ENCODE data around the gene DSCAML1. TPM values are rescaled to one million over a fixed set of nuclear protein-coding genes. Genes with fewer than 3 reads are reported as not detected.

Gene DSCAML1
- total RNA-seq, 1 donor from 2014 or later: 0.45 TPM

DNA sequence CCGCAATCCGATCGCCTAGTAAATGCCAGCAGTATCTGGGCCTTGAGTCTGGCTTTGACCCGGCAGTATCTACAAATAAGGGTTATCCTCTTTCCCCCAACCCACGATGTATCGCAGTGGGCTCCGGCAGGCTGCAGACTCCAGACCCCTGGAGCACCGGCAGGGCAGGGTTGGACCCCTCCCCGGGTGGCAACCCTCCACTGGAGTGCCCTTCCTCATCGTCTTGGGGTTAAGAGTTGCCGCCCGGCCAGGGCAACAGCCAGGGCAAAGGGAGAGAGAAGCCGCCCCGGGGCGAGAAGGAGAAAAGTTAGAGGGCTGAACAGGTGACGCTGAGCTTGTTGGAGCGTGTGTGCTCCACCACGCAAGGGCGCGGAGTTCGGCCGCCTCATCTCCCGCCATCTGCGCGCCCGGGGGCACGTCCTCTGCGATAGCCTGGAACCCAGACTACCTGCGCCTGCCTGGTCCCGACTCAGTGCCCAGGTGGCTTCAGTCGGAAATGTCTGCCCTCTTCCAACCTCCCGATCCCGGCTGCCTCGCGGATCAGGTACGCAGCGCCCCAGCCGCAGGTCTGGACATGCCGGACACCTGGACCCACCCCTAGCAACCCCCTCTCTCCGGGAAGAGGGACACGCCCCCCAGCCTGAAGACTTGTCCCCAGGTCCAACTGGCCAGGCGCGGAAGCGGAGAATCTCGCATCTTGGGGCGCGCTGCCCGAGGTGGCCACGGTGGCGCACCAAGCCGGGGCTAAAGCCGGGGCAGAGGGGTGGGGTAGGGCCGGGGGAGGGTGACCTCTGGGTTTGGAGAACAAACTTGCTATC, 1.2 kb downstream of the DSCAML1 start:
- DNase-seq (ENCODE audit: low spot score): no peak

DNA sequence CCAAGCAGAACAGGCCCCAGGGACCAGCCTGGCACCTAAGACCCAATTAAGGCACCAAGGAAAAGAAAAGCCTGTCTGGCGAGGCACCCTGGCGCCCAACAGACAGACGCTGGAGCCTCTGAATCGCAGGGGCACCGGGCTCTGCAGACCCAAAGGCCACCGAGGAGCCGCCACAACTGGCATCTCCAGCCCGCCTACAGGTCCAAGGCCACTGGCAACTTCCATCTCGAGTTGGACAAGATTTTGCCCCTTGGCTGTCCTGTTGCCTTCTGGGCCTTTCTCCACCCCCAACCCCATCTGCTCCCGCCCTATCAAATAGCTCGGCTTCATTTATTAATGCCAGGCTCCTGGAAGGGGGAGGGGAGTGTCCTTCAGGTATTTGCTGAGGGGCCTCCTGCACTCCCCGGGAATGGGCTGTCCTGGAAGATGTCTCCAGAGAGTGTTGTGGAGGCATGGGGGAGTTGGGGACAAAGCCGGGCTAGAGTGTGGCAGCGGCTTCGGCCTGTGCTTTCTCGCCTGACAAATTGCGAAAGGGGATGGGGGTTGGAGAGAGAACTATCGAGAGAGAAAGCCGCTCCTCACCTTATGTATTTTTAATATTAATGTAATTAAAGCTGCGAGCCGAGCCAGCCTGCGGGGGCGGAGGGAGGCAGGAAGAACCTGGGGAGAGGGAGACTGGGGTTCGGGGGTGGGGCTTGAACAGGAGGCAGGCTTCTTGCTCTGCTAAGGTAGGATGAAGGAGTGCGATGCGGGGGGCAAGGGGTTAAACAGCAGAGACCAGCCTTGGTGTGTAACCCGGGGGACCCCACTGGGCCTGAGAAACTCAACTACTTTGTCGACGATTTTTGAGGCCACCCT, 2.0 kb downstream of the DSCAML1 start:
- no peak for DNase-seq (ENCODE audit: low spot score)

DNA sequence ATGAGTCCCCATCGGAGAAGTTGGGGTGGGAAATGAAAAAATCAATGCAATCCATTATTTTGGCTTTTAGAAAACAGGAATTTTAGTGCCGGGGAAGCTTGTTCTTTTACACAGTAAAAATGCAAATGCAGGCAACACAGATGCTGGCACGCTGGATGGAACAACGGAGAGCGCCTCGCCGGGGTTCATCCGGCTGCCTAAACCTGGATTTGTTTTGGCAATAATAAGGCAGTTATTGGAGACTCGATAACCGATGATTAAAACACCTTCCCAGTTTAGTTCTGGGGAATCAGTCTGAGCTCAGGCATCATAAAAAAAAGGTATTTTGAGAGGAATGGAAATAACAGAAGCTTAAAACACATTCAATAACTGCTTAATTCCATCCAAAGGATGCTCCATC, 2.9 kb downstream of the DSCAML1 start:
- no peak for DNase-seq (ENCODE audit: low spot score)

DNA sequence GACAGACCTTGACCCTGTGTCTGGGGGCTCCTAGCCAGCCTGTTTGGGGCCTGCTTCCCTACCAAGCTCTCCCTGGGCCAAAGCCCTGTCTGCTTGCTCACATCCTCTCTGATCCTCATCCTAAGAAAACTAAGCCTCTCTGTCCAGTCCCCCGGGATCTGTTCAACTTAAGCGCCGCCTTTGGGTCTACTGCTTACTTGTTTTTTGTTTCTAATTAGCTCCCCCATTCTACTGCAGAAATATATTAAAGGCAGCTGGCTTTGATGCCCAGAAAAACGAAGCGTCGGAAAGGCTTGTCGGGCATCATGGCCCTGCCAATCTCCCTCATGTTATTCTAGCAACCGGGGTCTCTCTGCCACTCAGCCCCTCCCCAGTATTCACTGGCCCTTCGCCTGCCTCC, 3.4 kb downstream of the DSCAML1 start:
- DNase-seq (ENCODE audit: low spot score): no peak

DNA sequence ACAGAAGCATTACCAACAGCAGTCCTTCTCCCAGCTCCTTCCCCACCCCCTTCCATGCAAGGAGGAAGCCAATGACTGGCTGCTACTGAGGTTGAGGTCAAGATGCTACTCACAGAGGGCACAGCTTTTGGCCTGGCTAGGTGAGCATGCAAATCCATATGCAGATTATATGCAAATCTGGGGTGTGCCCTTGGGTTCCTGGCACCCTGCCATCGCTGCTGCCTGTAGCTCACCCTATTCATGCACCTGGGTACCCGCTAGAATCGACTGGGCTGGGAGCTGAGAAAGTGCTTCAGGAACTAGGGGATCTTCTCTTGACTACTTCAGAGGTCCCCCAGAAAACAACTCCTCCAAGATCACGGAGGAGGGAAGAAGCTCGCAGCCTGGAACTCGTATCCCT, 4.0 kb downstream of the DSCAML1 start:
- DNase-seq (ENCODE audit: low spot score): no peak

DNA sequence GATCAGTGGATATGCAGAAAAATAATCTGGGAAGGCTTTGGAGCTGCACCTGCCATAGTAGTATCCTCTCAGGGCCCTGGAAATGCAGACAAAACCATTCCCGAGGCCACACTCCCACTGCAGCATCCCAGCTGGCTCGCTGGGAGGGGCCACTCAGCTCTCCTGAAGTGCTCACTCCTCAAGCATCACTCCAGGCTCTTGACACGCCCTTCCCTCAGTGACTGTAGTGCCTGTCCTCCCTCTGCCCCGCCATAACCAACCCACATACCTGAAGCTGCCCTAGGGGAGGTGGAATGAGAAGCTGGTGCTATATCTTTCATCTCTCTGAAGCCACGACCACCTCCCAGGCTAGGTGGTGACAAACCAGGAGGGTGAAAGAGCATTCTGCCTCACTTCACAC, 4.8 kb downstream of the DSCAML1 start:
- DNase-seq (ENCODE audit: low spot score): no peak

DNA sequence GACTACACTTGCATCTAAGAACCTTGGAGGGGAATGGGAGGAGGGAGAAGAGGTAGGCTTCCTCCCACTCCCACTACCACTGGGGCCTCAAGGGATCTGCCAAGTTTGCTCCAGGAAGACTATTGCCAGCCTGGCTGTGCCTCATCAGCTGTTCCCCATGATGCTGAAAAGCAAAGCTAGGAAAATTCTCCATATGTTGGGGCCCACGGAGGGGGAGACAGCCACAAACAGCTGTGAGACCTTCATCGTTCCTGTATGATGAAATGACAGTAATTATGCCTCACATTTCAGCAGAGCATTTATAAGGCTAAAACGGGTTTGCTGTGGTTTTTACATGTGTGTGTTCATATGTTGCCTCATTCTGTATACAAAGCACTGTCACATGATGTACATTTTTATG, 6.7 kb downstream of the DSCAML1 start:
- no peak for DNase-seq (ENCODE audit: low spot score)

DNA sequence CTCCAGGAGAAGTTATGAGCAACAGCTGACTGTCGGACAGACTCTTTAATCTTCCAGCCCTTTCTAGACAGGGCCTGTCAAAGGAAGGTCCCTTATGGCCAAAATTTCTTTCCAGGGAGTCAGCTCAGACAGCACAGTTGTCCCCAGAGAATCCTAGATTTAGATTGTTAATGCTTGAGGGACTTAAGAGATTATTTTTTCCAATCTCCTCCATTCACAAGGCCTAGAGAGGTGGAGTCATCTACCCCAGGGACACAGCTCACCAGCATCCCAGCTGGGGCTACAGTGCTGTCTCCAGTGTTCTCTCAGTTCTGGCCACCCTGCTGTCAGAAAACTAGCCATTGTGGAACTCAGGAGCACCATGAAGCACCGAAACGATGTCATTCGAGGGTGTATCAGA, 7.8 kb downstream of the DSCAML1 start:
- no peak for DNase-seq (ENCODE audit: low spot score)

DNA sequence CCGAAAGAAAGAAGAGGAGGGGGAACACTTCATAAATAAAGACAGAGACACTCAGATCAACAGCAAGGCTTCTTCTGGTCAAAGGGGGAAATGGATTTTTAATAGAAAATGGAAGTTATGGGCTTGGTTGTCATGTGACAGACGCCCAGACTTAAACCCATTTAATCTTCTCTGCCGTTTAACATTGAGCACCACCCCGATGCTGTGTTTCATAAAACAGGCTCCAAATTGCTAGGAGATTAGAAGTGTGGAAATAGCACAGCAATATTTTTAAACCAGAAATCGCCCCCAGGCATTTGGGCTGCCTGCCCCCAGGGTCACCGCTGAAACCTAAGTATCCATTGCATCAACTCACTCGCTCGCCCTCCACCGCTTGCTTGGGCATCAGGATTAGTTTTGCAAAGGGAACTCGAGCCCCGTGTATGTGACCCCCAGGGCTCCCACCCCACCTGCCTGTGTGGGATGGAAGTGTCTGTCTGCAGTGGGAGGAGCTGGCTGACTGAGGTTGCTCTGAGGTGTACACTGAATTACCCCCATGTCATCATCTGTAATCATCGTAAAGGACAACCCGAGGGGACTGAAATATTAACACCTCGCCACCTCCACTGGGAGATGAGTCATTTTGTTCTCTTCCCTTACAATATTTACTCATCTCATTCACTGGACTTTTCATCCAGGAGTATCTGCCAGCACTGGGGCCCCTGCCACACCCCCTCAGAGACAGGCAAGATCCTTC, 10.7 kb downstream of the DSCAML1 start:
- DNase-seq (ENCODE audit: low spot score): no peak

DNA sequence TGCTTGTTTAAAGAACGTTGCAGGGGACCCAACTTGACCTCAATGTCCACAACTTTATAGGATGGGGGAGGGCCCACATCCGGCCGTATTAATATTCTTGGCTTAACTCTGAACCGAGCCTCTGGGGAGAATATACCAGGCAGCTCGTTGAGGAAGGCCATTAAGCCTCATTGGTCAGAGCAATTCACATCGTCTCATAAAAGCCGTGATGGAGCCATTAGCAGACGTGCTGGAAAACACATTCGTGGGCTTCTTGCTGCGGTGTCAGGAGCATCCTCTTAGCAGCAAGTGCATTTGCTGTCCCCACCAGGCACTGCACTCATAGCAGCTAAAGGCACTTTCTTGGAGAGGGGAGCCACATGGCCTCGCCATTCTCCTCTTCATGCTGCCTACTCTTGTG, 14.9 kb downstream of the DSCAML1 start:
- DNase-seq (ENCODE audit: low spot score): no peak

DNA sequence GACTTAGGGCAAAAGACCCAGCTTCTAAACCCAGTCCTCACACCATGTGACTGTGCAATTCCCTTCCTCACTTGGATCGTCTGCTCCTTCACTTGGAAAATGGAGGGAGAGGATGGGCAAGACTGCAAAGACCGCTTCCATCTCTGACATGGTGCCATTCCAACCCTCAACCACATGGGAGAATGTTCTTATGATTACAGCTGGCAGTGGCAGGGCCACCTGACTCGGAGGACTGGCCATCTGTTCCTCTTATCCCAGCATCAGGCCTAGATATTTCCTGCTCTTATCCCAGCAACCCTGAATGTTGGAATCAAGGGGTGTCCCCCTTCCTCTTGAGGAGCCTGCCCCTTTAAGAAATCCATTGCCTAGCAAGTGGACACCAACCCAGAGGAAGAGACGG, 15.4 kb downstream of the DSCAML1 start:
- no peak for DNase-seq (ENCODE audit: low spot score)

DNA sequence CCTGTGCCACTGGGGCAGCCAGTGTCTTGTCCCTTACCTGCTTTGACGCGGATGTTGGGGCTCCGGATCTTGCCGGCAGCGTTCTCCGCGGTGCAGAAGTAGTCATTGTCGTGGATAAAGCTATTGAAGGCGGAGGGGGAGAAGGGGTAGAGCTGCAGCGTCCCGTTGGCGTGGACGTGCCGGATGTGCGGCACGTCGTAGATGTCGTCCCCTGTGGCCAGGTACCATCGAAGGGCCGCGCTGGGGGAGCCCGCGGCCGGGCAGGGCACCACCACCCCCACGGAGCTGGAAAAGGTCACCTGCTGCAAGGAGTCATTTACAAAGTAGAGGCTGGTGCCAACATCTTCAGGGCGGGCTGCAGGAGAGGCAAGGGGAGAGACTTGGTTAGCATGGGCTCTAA, 16.6 kb downstream of the DSCAML1 start:
- DNase-seq (ENCODE audit: low spot score): no peak

DNA sequence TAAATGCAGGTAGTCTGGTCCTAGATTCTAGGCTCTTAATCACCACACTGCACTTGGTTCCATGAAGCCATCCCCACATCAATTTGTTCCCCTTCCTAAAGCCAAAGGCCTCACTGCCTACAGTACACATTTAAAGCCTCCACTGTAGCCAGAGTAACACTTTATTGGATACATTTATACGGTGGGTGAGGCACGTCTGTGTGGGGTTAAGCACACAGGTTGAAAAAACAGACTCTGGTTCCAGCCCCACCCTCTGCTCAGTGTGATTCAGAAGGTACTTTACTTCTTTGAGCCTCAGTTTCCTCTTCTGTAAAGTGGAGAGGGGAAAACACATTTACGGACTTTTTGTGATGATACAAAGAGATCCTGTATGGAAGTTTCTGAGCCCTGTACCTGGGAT, 22.5 kb downstream of the DSCAML1 start:
- DNase-seq (ENCODE audit: low spot score): no peak

DNA sequence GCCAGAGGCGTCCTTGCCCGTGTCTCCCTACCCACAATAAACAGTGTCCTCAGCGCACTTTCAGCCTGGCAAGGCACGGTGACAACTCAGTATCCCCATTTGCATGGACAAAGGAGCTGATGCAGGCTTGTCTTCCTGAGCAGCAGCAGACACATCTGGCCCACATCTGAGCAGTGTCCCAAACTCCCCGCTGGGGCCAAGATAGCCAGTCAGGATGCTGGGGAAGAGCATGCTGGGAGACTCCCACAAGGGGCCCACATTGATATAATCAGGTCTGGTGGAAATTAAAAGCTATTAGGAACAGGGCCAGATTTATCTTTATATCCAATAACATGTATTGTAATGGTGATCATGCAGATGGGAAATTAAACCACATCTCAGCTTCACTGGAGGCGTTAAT, 24.7 kb downstream of the DSCAML1 start:
- no peak for DNase-seq (ENCODE audit: low spot score)

DNA sequence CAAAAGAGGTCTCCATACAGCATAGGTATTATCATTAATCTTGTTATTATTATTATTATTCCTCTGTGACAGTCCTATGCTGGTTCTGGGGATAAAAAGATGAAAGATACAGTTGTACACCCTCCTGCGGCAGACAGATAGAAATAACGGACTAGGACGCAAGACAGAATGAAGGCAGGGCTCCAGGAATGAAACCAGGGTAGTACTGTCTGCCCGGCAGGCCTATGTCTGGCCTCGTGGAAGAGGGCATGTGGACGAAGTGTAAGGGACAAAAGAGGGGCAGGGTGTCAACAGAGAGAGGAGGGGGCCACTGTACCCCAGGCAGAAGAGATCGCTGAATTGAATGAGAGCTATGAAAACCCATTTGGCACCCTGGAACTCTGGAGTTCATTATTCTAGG, 25.2 kb downstream of the DSCAML1 start:
- no peak for DNase-seq (ENCODE audit: low spot score)

DNA sequence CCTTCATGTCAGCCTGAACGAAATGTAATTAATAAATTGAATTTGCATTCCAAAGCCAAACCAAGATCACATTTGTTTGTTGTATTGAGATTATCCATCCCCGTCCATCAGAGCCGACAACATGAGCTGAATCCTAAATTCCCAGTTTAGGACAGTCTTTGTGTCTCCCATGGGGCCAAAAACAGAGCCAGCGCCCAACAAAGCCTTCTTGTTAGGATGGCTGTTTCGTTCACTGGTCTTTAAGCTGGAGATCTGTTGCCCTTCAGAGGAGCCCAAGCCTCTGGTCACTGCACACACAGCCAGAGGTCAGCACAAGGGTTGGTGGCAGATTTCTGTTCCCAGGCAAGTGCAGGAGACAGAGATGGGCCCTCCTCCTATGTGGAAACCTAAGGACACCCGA, 25.8 kb downstream of the DSCAML1 start:
- DNase-seq (ENCODE audit: low spot score): no peak

DNA sequence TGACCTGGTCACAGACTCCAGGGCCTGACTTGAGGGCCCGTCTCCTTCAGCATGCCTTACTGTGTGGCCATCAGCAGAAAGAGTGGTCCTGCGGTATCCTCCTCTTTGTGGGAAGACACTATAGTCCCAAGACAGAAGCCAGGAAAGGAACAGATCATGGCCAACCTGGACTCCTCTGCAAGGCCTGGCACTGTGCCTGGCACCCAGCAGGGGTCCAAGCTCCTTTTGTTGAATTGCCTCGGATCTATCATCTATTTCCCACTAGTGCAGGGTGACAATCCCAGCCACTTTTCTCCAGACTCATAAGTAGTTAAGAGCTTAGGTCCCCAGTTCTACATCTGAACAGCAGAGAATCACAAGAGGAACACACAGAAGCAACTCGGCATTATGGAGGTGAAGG, 27.0 kb downstream of the DSCAML1 start:
- DNase-seq (ENCODE audit: low spot score): no peak

DNA sequence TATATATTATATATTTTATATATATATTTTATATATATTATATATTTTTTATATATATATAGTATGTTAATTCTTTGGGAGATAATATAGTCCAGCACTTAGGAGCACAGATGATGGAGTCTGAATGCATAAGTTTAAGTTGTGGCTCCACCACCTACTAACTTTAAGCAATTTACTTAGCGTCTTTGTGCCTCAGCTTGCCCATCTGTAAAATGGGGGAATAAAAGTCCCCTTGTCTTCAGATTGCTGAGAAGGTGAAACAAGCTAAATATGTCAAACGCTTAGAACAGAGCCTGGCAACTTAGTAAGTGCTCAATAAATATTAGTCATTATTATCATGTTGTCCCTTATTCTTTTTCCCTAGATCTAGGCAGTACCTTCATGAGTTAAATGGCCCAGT, 27.5 kb downstream of the DSCAML1 start:
- no peak for DNase-seq (ENCODE audit: low spot score)

DNA sequence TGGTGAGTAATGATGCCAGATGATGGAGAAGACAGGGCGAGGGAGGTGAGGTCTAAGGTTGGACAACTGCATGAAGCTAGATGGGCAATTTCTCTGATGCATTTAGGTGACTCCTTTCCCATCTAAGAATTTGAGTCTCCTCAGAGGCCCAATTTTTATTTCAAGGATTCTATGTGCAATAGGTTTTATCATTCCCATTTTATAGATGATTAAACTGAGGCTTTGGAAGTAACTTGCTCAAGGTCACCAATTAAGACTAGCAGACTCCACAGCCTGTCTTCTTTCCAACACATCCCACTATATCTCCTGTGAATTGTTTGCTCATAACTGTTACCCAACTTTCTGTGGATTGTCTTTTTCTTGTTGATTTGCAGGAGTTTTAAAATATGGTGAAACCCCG, 28.5 kb downstream of the DSCAML1 start:
- no peak for DNase-seq (ENCODE audit: low spot score)

DNA sequence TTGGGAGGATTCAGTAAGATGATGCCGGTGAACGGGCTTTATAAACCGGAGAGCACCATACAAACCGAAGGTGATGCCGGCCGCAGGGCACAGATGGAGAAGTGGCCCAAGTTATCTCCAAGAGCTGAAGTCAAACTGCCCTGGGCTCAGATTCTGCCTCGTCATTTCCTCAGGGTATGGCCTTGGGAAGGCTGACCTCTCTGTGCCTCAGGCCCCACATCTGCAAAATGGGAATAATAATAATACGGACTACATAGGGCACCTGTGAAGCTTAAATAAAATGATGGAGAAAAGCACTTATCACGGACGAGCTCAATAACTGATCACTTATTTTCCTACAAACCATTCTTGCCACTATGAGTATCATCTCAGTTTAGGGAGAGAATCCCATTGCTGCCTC, 29.9 kb downstream of the DSCAML1 start:
- no peak for DNase-seq (ENCODE audit: low spot score)

DNA sequence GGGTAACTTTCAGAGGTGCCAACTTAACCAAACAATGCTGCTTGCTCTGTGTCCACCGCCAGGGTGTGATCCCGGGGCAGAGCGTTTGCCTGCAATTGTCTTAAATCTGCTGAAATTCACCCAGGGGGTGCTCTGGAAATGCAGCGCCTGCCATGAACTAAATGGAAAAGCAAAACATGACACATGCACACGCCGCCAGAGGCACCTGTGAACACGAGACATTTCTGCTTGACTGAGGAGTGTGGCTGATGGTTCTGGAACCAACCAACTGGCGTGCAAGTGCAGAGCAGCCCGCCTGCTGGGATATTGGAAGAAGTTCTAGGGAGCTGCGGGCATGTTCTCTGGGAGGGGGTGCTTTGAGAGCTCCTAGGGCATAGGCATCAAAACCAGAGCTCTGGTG, 30.4 kb downstream of the DSCAML1 start:
- DNase-seq (ENCODE audit: low spot score): no peak

DNA sequence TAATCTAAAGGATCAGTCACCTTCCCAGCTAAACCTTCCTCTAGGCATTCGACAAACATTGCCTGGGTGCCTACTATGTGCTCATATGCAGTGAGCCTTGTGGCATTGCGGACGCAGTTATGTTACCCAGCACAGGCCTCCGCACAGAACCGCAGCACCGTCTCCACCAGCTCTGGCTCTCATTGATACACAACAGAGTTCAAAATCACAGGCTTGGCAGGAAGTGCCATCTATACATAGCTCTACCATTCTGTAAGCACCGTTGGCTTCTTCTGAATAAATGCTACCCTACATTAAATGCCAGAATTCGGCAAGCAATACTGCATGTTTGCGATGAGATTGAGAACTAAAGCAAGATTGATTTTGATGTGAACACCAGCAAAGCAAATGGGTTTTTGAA, 31.0 kb downstream of the DSCAML1 start:
- no peak for DNase-seq (ENCODE audit: low spot score)
